NCI-H146 treated with DMSO at 0.1 percent for 48 hours (cell line): Measurements from ENCODE around the gene TEX11.

ENCODE experiments used
- DNase-seq: peaks from one replicate; lab custom pipeline; 2025; ENCODE audit not compliant: unreplicated experiment; lab: John Stamatoyannopoulos, UW

Gene TEX11

GRCh38 chrX:70500826-70501225 lies 407.7 kb downstream of the TEX11 start:
- DNase-seq: no peak

GRCh38 chrX:70498129-70498528 lies 410.4 kb downstream of the TEX11 start:
- no peak for DNase-seq

DNA sequence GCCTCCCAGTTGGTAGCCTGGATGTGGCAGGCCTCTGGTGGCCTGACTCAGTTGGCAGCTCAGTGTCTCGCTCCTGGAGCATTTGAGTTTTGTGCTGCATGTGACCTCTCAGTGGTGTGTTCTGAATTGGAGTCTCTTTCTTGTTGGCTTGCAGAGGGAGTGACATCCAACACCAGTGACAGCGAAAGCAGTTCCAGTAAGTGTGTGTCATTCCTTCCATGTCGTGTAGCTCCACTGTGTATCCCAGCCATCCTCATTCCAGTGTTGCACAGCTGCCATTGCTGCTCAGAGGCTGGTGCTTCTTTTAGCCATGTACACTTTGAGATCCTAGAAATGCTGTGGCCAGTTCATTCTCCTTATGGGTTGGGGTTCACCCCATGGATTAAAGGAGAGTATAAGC lies 411.5 kb downstream of the TEX11 start:
- no peak for DNase-seq

- DNase-seq: no peak
Measured at GRCh38 chrX:70496491-70496890, 412.0 kb downstream of the TEX11 start.

GRCh38 chrX:70494441-70494840 lies 414.1 kb downstream of the TEX11 start:
- DNase-seq: no peak

- no peak for DNase-seq
Measured at GRCh38 chrX:70488856-70489255, 419.7 kb downstream of the TEX11 start.

DNA sequence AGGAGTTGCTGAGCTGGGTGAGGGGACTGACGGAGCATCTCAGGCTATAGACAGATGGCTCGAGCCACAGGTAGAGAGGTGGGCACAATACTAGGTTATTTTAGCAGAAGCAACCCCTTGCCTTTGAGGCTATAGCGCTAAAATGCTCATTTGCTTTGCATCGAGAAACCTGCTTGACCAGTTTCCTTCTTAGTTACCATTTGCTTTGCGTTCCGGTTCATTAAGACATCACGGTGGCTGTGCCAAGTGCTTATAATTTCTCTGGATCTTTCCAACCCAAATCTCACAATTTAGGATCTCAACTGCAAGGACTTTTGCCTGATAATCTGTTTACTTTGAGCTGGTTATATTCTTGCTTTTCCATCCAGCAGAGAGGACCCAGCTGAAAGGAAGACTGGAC lies 423.0 kb downstream of the TEX11 start:
- no peak for DNase-seq

GRCh38 chrX:70482300-70482699 lies 426.2 kb downstream of the TEX11 start:
- DNase-seq: no peak

DNA sequence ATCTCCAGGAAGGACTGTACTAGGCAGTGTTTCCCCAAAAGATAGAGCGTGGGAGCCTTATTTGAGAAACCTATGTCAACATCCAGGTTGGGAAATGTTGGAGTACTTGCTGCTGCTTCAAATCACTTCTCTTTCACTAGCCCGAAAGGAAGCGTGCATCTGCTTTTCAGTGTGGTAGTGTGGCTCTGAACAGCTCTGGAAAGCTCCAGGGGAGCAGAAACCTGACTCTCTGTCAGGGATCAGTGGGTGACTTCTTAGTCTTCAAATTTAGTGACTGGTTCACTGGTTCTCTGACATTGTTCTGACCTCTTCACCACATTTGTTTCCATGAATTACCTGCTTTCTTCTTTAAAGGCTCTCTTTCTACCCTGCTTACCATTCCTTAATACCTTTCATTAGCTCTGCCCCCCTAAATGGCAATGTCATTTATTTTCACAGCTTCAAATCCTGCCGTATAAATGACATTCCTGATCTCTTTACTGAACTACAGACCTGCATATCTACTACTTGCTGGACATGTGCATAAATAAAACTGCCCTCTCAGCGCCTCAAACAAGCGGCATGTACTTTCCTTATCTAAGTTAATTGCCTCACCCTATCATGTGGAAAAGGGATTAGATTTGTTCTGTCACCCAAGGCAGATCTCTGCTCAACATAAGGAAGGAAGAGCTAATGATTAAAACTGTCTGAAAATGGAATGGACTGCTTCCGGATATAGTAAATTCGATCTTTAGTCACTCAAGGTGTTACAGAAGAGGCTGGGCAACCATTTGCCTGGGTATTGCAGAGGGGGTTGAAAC lies 426.8 kb downstream of the TEX11 start:
- no peak for DNase-seq

GRCh38 chrX:70480660-70481018 lies 427.9 kb downstream of the TEX11 start:
- DNase-seq: no peak

GRCh38 chrX:70479922-70480659 lies 428.4 kb downstream of the TEX11 start:
- peak; percentile 16 for DNase-seq

- no peak for DNase-seq
Measured at GRCh38 chrX:70479247-70479921, 429.1 kb downstream of the TEX11 start.
